T-cell (primary cell): ENCODE data around the gene KMT2A. TPM values are rescaled to one million over a fixed set of nuclear protein-coding genes. Genes with fewer than 3 reads are reported as not detected.

Experiments used
- ATAC-seq, 4 experiments: fragments of 200-7000 bp in 3 of 4; fragments of 150-1000 bp in 1 of 4; cut with Tn5 transposase; replicated peaks in 1 of 4; 1 replicate in 3 of 4; 2 replicates in 1 of 4; pipeline ENCODE4 v1.10.0; 2021; ENCODE audit warnings: moderate library complexity in 3 of 4, mild to moderate bottlenecking in 2 of 4, moderate number of reproducible peaks in 1 of 4
- CTCF ChIA-PET, 2 donors: fragments of 300-600 bp; sonication (Branson Sonifier 250); formaldehyde crosslinking; loops; one replicate each; lab custom pipeline; 2022; ENCODE audit warnings: antibody characterized with exemption in 2 of 2; lab: Charles Lee
- POLR2A ChIA-PET, 2 donors: fragments of 300-600 bp; sonication (Branson Sonifier 250); formaldehyde crosslinking; loops; one replicate each; lab custom pipeline; 2022; ENCODE audit warnings: antibody characterized with exemption in 2 of 2; lab: Charles Lee
- DNase-seq, 35 experiments: peaks; one replicate each; pipeline versions ENCODE4 v3.0.0 to v3.0.0-alpha.2; 2013 to 2023
- H3K27ac ChIP-seq: one replicate; pipeline ENCODE4 v1.5.1; 2013; ENCODE audit warnings: low read length
- H3K27me3 ChIP-seq, 2 experiments: replicated peaks in 1 of 2; 1 replicate in 1 of 2; 2 replicates in 1 of 2; pipeline versions ENCODE4 v1.6.1 to v1.7.0; 2013; ENCODE audit warnings: low read length in 1 of 2, mixed read lengths in 1 of 2; ENCODE audit not compliant: control insufficient read depth in 2 of 2, insufficient read depth in 2 of 2; ENCODE audit errors: extremely low read depth in 1 of 2
- H3K36me3 ChIP-seq, 2 donors: 1 replicate in 1 of 2; 2 replicates in 1 of 2; pipeline versions ENCODE4 v1.6.1 to v1.7.0; 2013; ENCODE audit warnings: low read length in 1 of 2; ENCODE audit not compliant: control insufficient read depth in 2 of 2, insufficient read depth in 1 of 2; ENCODE audit errors: extremely low read depth in 1 of 2
- H3K4me1 ChIP-seq, 2 experiments: 1 replicate in 1 of 2; 2 replicates in 1 of 2; pipeline versions ENCODE4 v1.6.1 to v1.7.0; 2013; ENCODE audit warnings: low read length in 2 of 2, mixed read lengths in 1 of 2; ENCODE audit not compliant: insufficient read depth in 2 of 2, control insufficient read depth in 1 of 2; ENCODE audit errors: extremely low read depth in 1 of 2
- H3K4me3 ChIP-seq, 2 donors: 1 replicate in 1 of 2; 2 replicates in 1 of 2; pipeline versions ENCODE4 v1.5.1 to v1.7.0; 2013; ENCODE audit warnings: mild to moderate bottlenecking in 2 of 2, low read length in 1 of 2, moderate library complexity in 1 of 2; ENCODE audit not compliant: control insufficient read depth in 1 of 2; ENCODE audit errors: extremely low read depth in 1 of 2
- H3K9me3 ChIP-seq: 2 replicates; pipeline ENCODE4 v1.7.0; 2013
- H3K27ac Mint-ChIP-seq, 2 donors: one replicate each; pipeline ENCODE4 v1.8.0; 2020 to 2021; ENCODE audit warnings: mild to moderate bottlenecking in 2 of 2, mixed read lengths in 2 of 2
- H3K27me3 Mint-ChIP-seq, 2 donors: one replicate each; pipeline ENCODE4 v1.8.0; 2021 to 2022; ENCODE audit warnings: mixed read lengths in 2 of 2
- H3K36me3 Mint-ChIP-seq: one replicate; pipeline ENCODE4 v1.8.0; 2021; ENCODE audit warnings: mixed read lengths
- H3K4me1 Mint-ChIP-seq, 3 donors: one replicate each; pipeline ENCODE4 v1.8.0; 2020 to 2022; ENCODE audit warnings: mixed read lengths in 3 of 3, mild to moderate bottlenecking in 1 of 3
- H3K4me3 Mint-ChIP-seq, 3 donors: one replicate each; pipeline ENCODE4 v1.8.0; 2020 to 2022; ENCODE audit warnings: mild to moderate bottlenecking in 3 of 3, mixed read lengths in 3 of 3, moderate library complexity in 3 of 3
- H3K9me3 Mint-ChIP-seq, 3 donors: one replicate each; pipeline ENCODE4 v1.8.0; 2020 to 2022; ENCODE audit warnings: mixed read lengths in 3 of 3
- WGBS: methylation state at CpG from one replicate; pipeline ENCODE4 v1.1.5; 2013; ENCODE audit warnings: missing lambda C conversion rate; ENCODE audit not compliant: insufficient coverage; 5-methylcytosine and 5-hydroxymethylcytosine counted together
- total RNA-seq, 35 experiments: library from RNA in 6 of 35; stranded (reverse) in 6 of 35; fragments of 120-200 nt in 1 of 35; gene quantifications; one replicate each; pipeline versions ENCODE4 v1.2.1 to v1.2.4 and lab custom pipeline; 2013 to 2026

KMT2A gene
- total RNA-seq, 5 donors from 2014 or later (not counting 1 experiment from before 2014, with no cell fraction given) = 130 to 183 (median 153) TPM

- ChIA-PET POLR2A (no interaction called here), CTCF (interaction anchor here in 1 of 2 donors (0.6 kb wide), 1 partner anchor 1126 kb away, joined by 4 read pairs; no protein-coding TSS in a partner anchor)
- no peaks in the 10 kb centered on the region for H3K27me3 ChIP-seq
- no peaks in the 10 kb centered on the region for H3K36me3 Mint-ChIP-seq
- H3K4me1 Mint-ChIP-seq = no peaks in the 10 kb centered on the region
- WGBS = 33% methylated on average over 1 of the region's 1 CpG
- H3K9me3 Mint-ChIP-seq = no peaks in the 10 kb centered on the region
- no peak overlapping the region for H3K27ac Mint-ChIP-seq
- H3K27me3 Mint-ChIP-seq = no peaks in the 10 kb centered on the region
- ATAC-seq (no peak), DNase-seq (no peak)
- no peak overlapping the region for H3K4me3 Mint-ChIP-seq
- H3K9me3 ChIP-seq = no peaks in the 10 kb centered on the region
- H3K36me3 ChIP-seq = no peaks in the 10 kb centered on the region
- no peak overlapping the region for H3K4me3 ChIP-seq
- no peaks in the 10 kb centered on the region for H3K4me1 ChIP-seq
- H3K27ac ChIP-seq = no peak overlapping the region
Observed at GRCh38 chr11:118427707-118428106, 8.6 kb upstream of the KMT2A start.

- DNase-seq (no peak), ATAC-seq (no peak)
- no peak overlapping the region for H3K4me3 Mint-ChIP-seq
- H3K9me3 ChIP-seq = no peaks in the 10 kb centered on the region
- H3K36me3 Mint-ChIP-seq = no peaks in the 10 kb centered on the region
- peaks cover 8 to 11% (median 9%) of the 10 kb centered on the region in 3 donors for H3K4me1 Mint-ChIP-seq
- H3K4me3 ChIP-seq = no peak overlapping the region
- H3K36me3 ChIP-seq = no peaks in the 10 kb centered on the region
- H3K9me3 Mint-ChIP-seq = no peaks in the 10 kb centered on the region
- ChIA-PET CTCF (interaction anchor here in 1 of 2 donors (0.6 kb wide), 1 partner anchor 522 kb away, joined by 6 read pairs; no protein-coding TSS in a partner anchor), POLR2A (interaction anchor here (0.5 to 0.6 kb wide), 2 partner anchors 21 to 562 kb away, joined by 4 to 11 read pairs; no protein-coding TSS in a partner anchor)
- WGBS = no CpG with 5 or more reads among the region's 2 CpGs
- H3K4me1 ChIP-seq = peaks cover 6 to 15% of the 10 kb centered on the region in 2 experiments
- no peak overlapping the region for H3K27ac ChIP-seq
- no peaks in the 10 kb centered on the region for H3K27me3 Mint-ChIP-seq
- H3K27me3 ChIP-seq = no peaks in the 10 kb centered on the region
- H3K27ac Mint-ChIP-seq = no peak overlapping the region
Observed at GRCh38 chr11:118430956-118431355, 5.3 kb upstream of the KMT2A start.

- Histone ChIP-seq H3K4me1 (peaks cover 15 to 29% of the 10 kb centered on the region in 2 experiments), H3K36me3 (no peaks in the 10 kb centered on the region), H3K27ac (peak overlapping the region; percentile 18), H3K4me3 (peak overlapping the region; percentile 79 to 96), H3K27me3 (no peaks in the 10 kb centered on the region), H3K9me3 (no peaks in the 10 kb centered on the region)
- ChIA-PET CTCF (interaction anchor here in 1 of 2 donors (0.7 kb wide), 1 partner anchor 54 kb away, joined by 3 read pairs; no protein-coding TSS in a partner anchor), POLR2A (interaction anchor here in 1 of 2 donors (0.6 kb wide), 2 partner anchors 34 to 35 kb away, joined by 3 read pairs; no protein-coding TSS in a partner anchor)
- Mint-ChIP-seq H3K4me3 (peak overlapping the region; percentile 91 to 92 (median 92)), H3K4me1 (peaks cover 16 to 27% (median 17%) of the 10 kb centered on the region in 3 donors), H3K9me3 (no peaks in the 10 kb centered on the region), H3K36me3 (no peaks in the 10 kb centered on the region), H3K27ac (peak overlapping the region; percentile 93 to 95), H3K27me3 (no peaks in the 10 kb centered on the region)
- no peak for ATAC-seq
- DNase-seq = peak in 5 of 35 experiments; percentile 18 to 73 (median 23)
- no CpG with 5 or more reads among the region's 9 CpGs for whole genome bisulfite sequencing
Observed at GRCh38 chr11:118434123-118434552, 2.2 kb upstream of the KMT2A start.

- H3K9me3 ChIP-seq = no peaks in the 10 kb centered on the region
- H3K9me3 Mint-ChIP-seq = no peaks in the 10 kb centered on the region
- 3% methylated on average over 21 of the region's 39 CpGs for WGBS
- no peaks in the 10 kb centered on the region for H3K27me3 Mint-ChIP-seq
- CTCF ChIA-PET = interaction anchor here (0.6 to 1.4 kb wide), 7 partner anchors 9 to 518 kb away, joined by 3 to 9 read pairs (median 4); no protein-coding TSS in a partner anchor
- no peaks in the 10 kb centered on the region for H3K27me3 ChIP-seq
- peak overlapping the region; percentile 93 to 95 for H3K27ac Mint-ChIP-seq
- H3K4me3 ChIP-seq = peak overlapping the region; percentile 79 to 96
- POLR2A ChIA-PET = interaction anchor here (0.6 to 1.6 kb wide), 9 partner anchors 9 to 1422 kb away, joined by 3 to 15 read pairs (median 4); partner anchors contain the start of gene UBE4A (in 1 of the 2)
- H3K36me3 ChIP-seq = peaks cover 0 to 1% of the 10 kb centered on the region in 2 donors
- DNase-seq (peak in 31 of 35 experiments; percentile 2 to 55 (median 32)), ATAC-seq (peak in 2 of 4 experiments; percentile 8 to 15)
- peak overlapping the region; percentile 28 for H3K27ac ChIP-seq
- peaks cover 22 to 32% (median 23%) of the 10 kb centered on the region in 3 donors for H3K4me1 Mint-ChIP-seq
- H3K36me3 Mint-ChIP-seq = no peaks in the 10 kb centered on the region
- peak overlapping the region; percentile 91 to 92 (median 92) for H3K4me3 Mint-ChIP-seq
- H3K4me1 ChIP-seq = peaks cover 21 to 29% of the 10 kb centered on the region in 2 experiments
Observed at GRCh38 chr11:118434553-118435289, 1.6 kb upstream of the KMT2A start.

GRCh38 chr11:118435290-118435892 is 901 bp upstream of the KMT2A start:
- H3K36me3 ChIP-seq = peaks cover 0 to 7% of the 10 kb centered on the region in 2 donors
- H3K27ac Mint-ChIP-seq = peak overlapping the region; percentile 93 to 95
- H3K4me3 ChIP-seq = peak overlapping the region; percentile 79 to 96
- H3K27me3 ChIP-seq = no peaks in the 10 kb centered on the region
- H3K27ac ChIP-seq = peak overlapping the region; percentile 63
- H3K36me3 Mint-ChIP-seq = peaks cover 3% of the 10 kb centered on the region
- peak overlapping the region; percentile 91 to 92 (median 92) for H3K4me3 Mint-ChIP-seq
- ChIA-PET CTCF (interaction anchor here (0.5 to 1.4 kb wide), 10 partner anchors 9 to 598 kb away, joined by 3 to 9 read pairs (median 5); no protein-coding TSS in a partner anchor), POLR2A (interaction anchor here (0.6 to 1.6 kb wide), 12 partner anchors 8 to 1422 kb away, joined by 3 to 15 read pairs (median 5); partner anchors contain the start of genes ARCN1 (in 1 of the 2) and UBE4A (in 1 of the 2))
- peaks cover 27 to 29% of the 10 kb centered on the region in 2 experiments for H3K4me1 ChIP-seq
- H3K27me3 Mint-ChIP-seq = no peaks in the 10 kb centered on the region
- under 1% methylated on average over 32 of the region's 34 CpGs for WGBS
- H3K4me1 Mint-ChIP-seq = peaks cover 28 to 39% (median 29%) of the 10 kb centered on the region in 3 donors
- DNase-seq = peak in 34 of 35 experiments; percentile 25 to 70 (median 46)
- no peaks in the 10 kb centered on the region for H3K9me3 Mint-ChIP-seq
- peak; percentile 19 to 44 (median 31) for ATAC-seq
- H3K9me3 ChIP-seq = no peaks in the 10 kb centered on the region
